ENCODE measurements around the gene SH3PXD2B.

Gene SH3PXD2B

GRCh38 chr5:172348084-172348483, 106.2 kb downstream of the SH3PXD2B start:
- H3K27me3 ChIP-seq (ENCODE audit: insufficient read depth, low read length) = peaks cover 4% of the 10 kb centered on the region; the same call in 1 of the 2 replicates
- no peak for TF ChIP-seq EZH2 (IDR thresholded peaks at IDR 0.05; ENCODE audit: borderline replicate concordance, low read length)
- no peak for TF ChIP-seq CTCF (IDR thresholded peaks at IDR 0.05; ENCODE audit: low read length)
- no peaks in the 10 kb centered on the region for H3K79me2 ChIP-seq (ENCODE audit: insufficient read depth, low read length)
- no peaks in the 10 kb centered on the region for H3K36me3 ChIP-seq (ENCODE audit: insufficient read depth, low read length)
- no peak overlapping the region for H3K4me2 ChIP-seq (ENCODE audit: low read length)
- H3K4me1 ChIP-seq (ENCODE audit: insufficient read depth, low read length, severe bottlenecking) = no peaks in the 10 kb centered on the region
- no peaks in the 10 kb centered on the region for H3K9me2 ChIP-seq (ENCODE audit: low read depth, low read length)
- H3F3A ChIP-seq (ENCODE audit: insufficient read depth, low read length) = no peaks in the 10 kb centered on the region
- H3K27ac ChIP-seq (ENCODE audit: low read depth, low read length, poor library complexity, severe bottlenecking) = no peak overlapping the region
- H4K20me1 ChIP-seq (ENCODE audit: insufficient read depth, low read length) = no peaks in the 10 kb centered on the region
- no peaks in the 10 kb centered on the region for H3K9me3 ChIP-seq (ENCODE audit: low read length)
- no peak overlapping the region for H3K4me3 ChIP-seq (ENCODE audit: low read depth, low read length, poor library complexity, severe bottlenecking)
- H3K9ac ChIP-seq (ENCODE audit: low read length) = no peak overlapping the region
- H2AFZ ChIP-seq (ENCODE audit: low read length) = no peak overlapping the region

- no peaks in the 10 kb centered on the region for H3K36me3 ChIP-seq (ENCODE audit: insufficient read depth, low read length)
- H3K9ac ChIP-seq (ENCODE audit: low read length) = no peak overlapping the region
- TF ChIP-seq EZH2 (IDR thresholded peaks at IDR 0.05; ENCODE audit: borderline replicate concordance, low read length) (no peak), CTCF (IDR thresholded peaks at IDR 0.05; ENCODE audit: low read length) (no peak)
Measured at GRCh38 chr5:172347496-172348052, 106.8 kb downstream of the SH3PXD2B start.

GRCh38 chr5:172345881-172346280, 108.4 kb downstream of the SH3PXD2B start:
- Histone ChIP-seq H3K27me3 (ENCODE audit: insufficient read depth, low read length) (peaks cover 7% of the 10 kb centered on the region; the same call in 1 of the 2 replicates), H3K36me3 (ENCODE audit: insufficient read depth, low read length) (no peaks in the 10 kb centered on the region), H2AFZ (ENCODE audit: low read length) (no peak overlapping the region), H4K20me1 (ENCODE audit: insufficient read depth, low read length) (no peaks in the 10 kb centered on the region), H3F3A (ENCODE audit: insufficient read depth, low read length) (no peaks in the 10 kb centered on the region), H3K4me1 (ENCODE audit: insufficient read depth, low read length, severe bottlenecking) (no peaks in the 10 kb centered on the region), H3K9me2 (ENCODE audit: low read depth, low read length) (no peaks in the 10 kb centered on the region), H3K9ac (ENCODE audit: low read length) (no peak overlapping the region), H3K79me2 (ENCODE audit: insufficient read depth, low read length) (no peaks in the 10 kb centered on the region), H3K9me3 (ENCODE audit: low read length) (no peaks in the 10 kb centered on the region), H3K4me3 (ENCODE audit: low read depth, low read length, poor library complexity, severe bottlenecking) (no peak overlapping the region), H3K4me2 (ENCODE audit: low read length) (no peak overlapping the region), H3K27ac (ENCODE audit: low read depth, low read length, poor library complexity, severe bottlenecking) (no peak overlapping the region)
- TF ChIP-seq EZH2 (IDR thresholded peaks at IDR 0.05; ENCODE audit: borderline replicate concordance, low read length) = no peak

More at GRCh38 chr5:172347496-172348052, 106.8 kb downstream of the SH3PXD2B start:
- Histone ChIP-seq H4K20me1 (ENCODE audit: insufficient read depth, low read length) (no peaks in the 10 kb centered on the region), H3K27me3 (ENCODE audit: insufficient read depth, low read length) (peaks cover 4% of the 10 kb centered on the region; the same call in 1 of the 2 replicates), H3K79me2 (ENCODE audit: insufficient read depth, low read length) (no peaks in the 10 kb centered on the region), H3K4me3 (ENCODE audit: low read depth, low read length, poor library complexity, severe bottlenecking) (no peak overlapping the region), H3K27ac (ENCODE audit: low read depth, low read length, poor library complexity, severe bottlenecking) (no peak overlapping the region), H3K9me2 (ENCODE audit: low read depth, low read length) (no peaks in the 10 kb centered on the region), H3K4me1 (ENCODE audit: insufficient read depth, low read length, severe bottlenecking) (no peaks in the 10 kb centered on the region), H3F3A (ENCODE audit: insufficient read depth, low read length) (no peaks in the 10 kb centered on the region), H2AFZ (ENCODE audit: low read length) (no peak overlapping the region), H3K9me3 (ENCODE audit: low read length) (no peaks in the 10 kb centered on the region), H3K4me2 (ENCODE audit: low read length) (no peak overlapping the region)

GRCh38 chr5:172344855-172345409, 109.4 kb downstream of the SH3PXD2B start:
- Histone ChIP-seq H3K4me1 (ENCODE audit: insufficient read depth, low read length, severe bottlenecking) (no peaks in the 10 kb centered on the region), H3K27me3 (ENCODE audit: insufficient read depth, low read length) (peaks cover 7% of the 10 kb centered on the region; the same call in 1 of the 2 replicates)

More at GRCh38 chr5:172344855-172345409, 109.4 kb downstream of the SH3PXD2B start:
- Histone ChIP-seq H3K9me2 (ENCODE audit: low read depth, low read length) (no peaks in the 10 kb centered on the region), H3K36me3 (ENCODE audit: insufficient read depth, low read length) (no peaks in the 10 kb centered on the region), H3K4me3 (ENCODE audit: low read depth, low read length, poor library complexity, severe bottlenecking) (no peak overlapping the region), H3F3A (ENCODE audit: insufficient read depth, low read length) (no peaks in the 10 kb centered on the region), H3K27ac (ENCODE audit: low read depth, low read length, poor library complexity, severe bottlenecking) (no peak overlapping the region), H2AFZ (ENCODE audit: low read length) (no peak overlapping the region), H4K20me1 (ENCODE audit: insufficient read depth, low read length) (no peaks in the 10 kb centered on the region), H3K4me2 (ENCODE audit: low read length) (no peak overlapping the region), H3K79me2 (ENCODE audit: insufficient read depth, low read length) (no peaks in the 10 kb centered on the region), H3K9me3 (ENCODE audit: low read length) (no peaks in the 10 kb centered on the region), H3K9ac (ENCODE audit: low read length) (no peak overlapping the region)
- TF ChIP-seq EZH2 (IDR thresholded peaks at IDR 0.05; ENCODE audit: borderline replicate concordance, low read length) = no peak
- no peak for TF ChIP-seq CTCF (IDR thresholded peaks at IDR 0.05; ENCODE audit: low read length)

Measured in OCI-LY1 (cell line).